Astrocyte (in vitro differentiated cells and primary cell): ENCODE measurements around the gene ATF6. TPM values are rescaled to one million over a fixed set of nuclear protein-coding genes. Genes with fewer than 3 reads are reported as not detected.

Experiments used
- DNase-seq: peaks from one replicate; pipeline ENCODE4 v3.0.0-alpha.2; 2010; ENCODE audit warnings: low read depth
- FAIRE-seq: peaks from 2 replicates; lab custom pipeline; 2011; peaks lifted over from hg19 to GRCh38; lab: Jason Lieb, UNC
- H2AFZ ChIP-seq: 2 replicates; pipeline ENCODE4 v1.6.0; 2012; ENCODE audit warnings: low read depth, low read length, inconsistent platforms
- H3K27ac ChIP-seq: 2 replicates; pipeline ENCODE4 v1.5.1; 2011; ENCODE audit warnings: low read depth, low read length, inconsistent platforms
- H3K27me3 ChIP-seq: 2 replicates; pipeline ENCODE4 v1.6.0; 2011; ENCODE audit warnings: low read length, inconsistent platforms; ENCODE audit not compliant: insufficient read depth
- H3K36me3 ChIP-seq: 2 replicates; pipeline ENCODE4 v1.5.1; 2011; ENCODE audit warnings: low read length, inconsistent platforms; ENCODE audit not compliant: insufficient read depth
- H3K4me1 ChIP-seq: 2 replicates; pipeline ENCODE4 v1.5.1; 2011; ENCODE audit warnings: low read length, inconsistent platforms; ENCODE audit not compliant: insufficient read depth
- H3K4me2 ChIP-seq: 2 replicates; pipeline ENCODE4 v1.6.0; 2012; ENCODE audit warnings: low read length, inconsistent platforms
- H3K4me3 ChIP-seq: 2 replicates; pipeline ENCODE4 v1.5.1; 2011; ENCODE audit warnings: low read depth, mild to moderate bottlenecking, low read length, inconsistent platforms; ENCODE audit not compliant: insufficient read depth
- H3K79me2 ChIP-seq: 2 replicates; pipeline ENCODE4 v1.6.0; 2012; ENCODE audit warnings: mild to moderate bottlenecking, low read length, inconsistent platforms; ENCODE audit not compliant: insufficient read depth
- H3K9ac ChIP-seq: 2 replicates; pipeline ENCODE4 v1.6.0; 2012; ENCODE audit warnings: mild to moderate bottlenecking, low read length, inconsistent platforms
- H3K9me3 ChIP-seq: 2 replicates; pipeline ENCODE4 v1.5.1; 2012; ENCODE audit warnings: low read depth, mild to moderate bottlenecking, low read length, inconsistent platforms; ENCODE audit not compliant: insufficient read depth
- H4K20me1 ChIP-seq: 2 replicates; pipeline ENCODE4 v1.6.0; 2012; ENCODE audit warnings: low read length, inconsistent platforms; ENCODE audit not compliant: insufficient read depth
- H3K27ac Mint-ChIP-seq: one replicate; pipeline ENCODE4 v1.8.0; 2021; ENCODE audit warnings: mild to moderate bottlenecking, mixed read lengths; ENCODE audit not compliant: unreplicated experiment
- H3K27me3 Mint-ChIP-seq: one replicate; pipeline ENCODE4 v1.8.0; 2021; ENCODE audit warnings: low read depth, mixed read lengths; ENCODE audit not compliant: unreplicated experiment
- H3K36me3 Mint-ChIP-seq: one replicate; pipeline ENCODE4 v1.8.0; 2021; ENCODE audit warnings: low read depth, mixed read lengths; ENCODE audit not compliant: unreplicated experiment
- H3K4me1 Mint-ChIP-seq: one replicate; pipeline ENCODE4 v1.8.0; 2021; ENCODE audit warnings: low read depth, mixed read lengths; ENCODE audit not compliant: unreplicated experiment
- H3K4me3 Mint-ChIP-seq: one replicate; pipeline ENCODE4 v1.8.0; 2021; ENCODE audit warnings: mild to moderate bottlenecking, moderate library complexity, mixed read lengths; ENCODE audit not compliant: unreplicated experiment
- H3K9me3 Mint-ChIP-seq: one replicate; pipeline ENCODE4 v1.8.0; 2021; ENCODE audit warnings: mild to moderate bottlenecking, mixed read lengths; ENCODE audit not compliant: unreplicated experiment
- CTCF ChIP-seq: IDR thresholded peaks from 2 replicates; pipeline ENCODE4 v1.5.1; 2011; ENCODE audit warnings: low read depth, mild to moderate bottlenecking, inconsistent platforms, low read length, moderate library complexity; ENCODE audit not compliant: insufficient read depth
- EZH2 ChIP-seq: IDR thresholded peaks from 2 replicates; pipeline ENCODE4 v1.6.1; 2012; ENCODE audit warnings: mild to moderate bottlenecking, low read length, inconsistent platforms; ENCODE audit not compliant: insufficient read depth
- total RNA-seq: library from RNA; stranded (reverse); gene quantifications from 2 replicates; pipeline ENCODE4 v1.2.1, GENCODE V29; 2021

Gene ATF6
- total RNA-seq, 1 donor from 2014 or later = 25.4 TPM

GRCh38 chr1:161792740-161793139 is 26.6 kb downstream of the ATF6 start:
- no peaks in the 10 kb centered on the region for H4K20me1 ChIP-seq
- no peaks in the 10 kb centered on the region for H3K27me3 ChIP-seq
- Mint-ChIP-seq H3K4me3 (no peak overlapping the region), H3K4me1 (peaks cover 22% of the 10 kb centered on the region), H3K36me3 (peaks cover 6% of the 10 kb centered on the region), H3K27ac (peak overlapping the region; percentile 58), H3K27me3 (no peaks in the 10 kb centered on the region), H3K9me3 (no peaks in the 10 kb centered on the region)
- peak; percentile 83 for DNase-seq
- no peak overlapping the region for H3K4me2 ChIP-seq
- TF ChIP-seq CTCF = peak; percentile 58
- no peak for TF ChIP-seq EZH2
- H3K79me2 ChIP-seq = no peaks in the 10 kb centered on the region
- H3K9ac ChIP-seq = no peak overlapping the region
- no peak overlapping the region for H3K4me3 ChIP-seq
- H2AFZ ChIP-seq = no peak overlapping the region
- peak; percentile 96 for FAIRE-seq
- no peaks in the 10 kb centered on the region for H3K36me3 ChIP-seq
- H3K9me3 ChIP-seq = no peaks in the 10 kb centered on the region
- no peak overlapping the region for H3K27ac ChIP-seq
- H3K4me1 ChIP-seq = peaks cover 7% of the 10 kb centered on the region

GRCh38 chr1:161799792-161800191 is 33.7 kb downstream of the ATF6 start:
- no peaks in the 10 kb centered on the region for H3K79me2 ChIP-seq
- no peak overlapping the region for H2AFZ ChIP-seq
- Mint-ChIP-seq H3K4me3 (no peak overlapping the region), H3K9me3 (no peaks in the 10 kb centered on the region), H3K27me3 (no peaks in the 10 kb centered on the region), H3K27ac (no peak overlapping the region), H3K4me1 (peaks cover 3% of the 10 kb centered on the region), H3K36me3 (peaks cover 3% of the 10 kb centered on the region)
- no peak overlapping the region for H3K4me2 ChIP-seq
- TF ChIP-seq CTCF (no peak), EZH2 (no peak)
- H3K9ac ChIP-seq = no peak overlapping the region
- H3K36me3 ChIP-seq = peaks cover 3% of the 10 kb centered on the region
- FAIRE-seq (no peak), DNase-seq (no peak)
- H3K4me1 ChIP-seq = no peaks in the 10 kb centered on the region
- no peak overlapping the region for H3K27ac ChIP-seq
- H4K20me1 ChIP-seq = no peaks in the 10 kb centered on the region
- H3K4me3 ChIP-seq = no peak overlapping the region
- no peaks in the 10 kb centered on the region for H3K27me3 ChIP-seq
- no peaks in the 10 kb centered on the region for H3K9me3 ChIP-seq

GRCh38 chr1:161801955-161802354 is 35.8 kb downstream of the ATF6 start:
- no peaks in the 10 kb centered on the region for H3K4me1 ChIP-seq
- TF ChIP-seq EZH2 (no peak), CTCF (no peak)
- peaks cover 4% of the 10 kb centered on the region for H3K36me3 Mint-ChIP-seq
- peaks cover 3% of the 10 kb centered on the region for H3K36me3 ChIP-seq
- no peak overlapping the region for H3K4me3 ChIP-seq
- no peaks in the 10 kb centered on the region for H3K9me3 Mint-ChIP-seq
- H3K27ac Mint-ChIP-seq = no peak overlapping the region
- H3K4me3 Mint-ChIP-seq = no peak overlapping the region
- FAIRE-seq = no peak
- H3K4me1 Mint-ChIP-seq = peaks cover 3% of the 10 kb centered on the region
- H2AFZ ChIP-seq = no peak overlapping the region
- H3K27me3 ChIP-seq = no peaks in the 10 kb centered on the region
- no peak overlapping the region for H3K4me2 ChIP-seq
- no peaks in the 10 kb centered on the region for H3K79me2 ChIP-seq
- H3K9me3 ChIP-seq = no peaks in the 10 kb centered on the region
- no peak overlapping the region for H3K9ac ChIP-seq
- H3K27me3 Mint-ChIP-seq = no peaks in the 10 kb centered on the region
- H3K27ac ChIP-seq = no peak overlapping the region
- H4K20me1 ChIP-seq = no peaks in the 10 kb centered on the region
- peak; percentile 14 for DNase-seq
